Right kidney (tissue), 1 donor: ENCODE results near the gene CREB1.
"Not testable (repeated sequence)": the region's sequence is repeated elsewhere in the genome, so short reads cannot be mapped to it uniquely, and the experiment has no call there.

Experiments
- DNase-seq: peaks from one replicate; pipeline ENCODE4 v3.0.0-alpha.2; 2016

The CREB1 gene

DNA sequence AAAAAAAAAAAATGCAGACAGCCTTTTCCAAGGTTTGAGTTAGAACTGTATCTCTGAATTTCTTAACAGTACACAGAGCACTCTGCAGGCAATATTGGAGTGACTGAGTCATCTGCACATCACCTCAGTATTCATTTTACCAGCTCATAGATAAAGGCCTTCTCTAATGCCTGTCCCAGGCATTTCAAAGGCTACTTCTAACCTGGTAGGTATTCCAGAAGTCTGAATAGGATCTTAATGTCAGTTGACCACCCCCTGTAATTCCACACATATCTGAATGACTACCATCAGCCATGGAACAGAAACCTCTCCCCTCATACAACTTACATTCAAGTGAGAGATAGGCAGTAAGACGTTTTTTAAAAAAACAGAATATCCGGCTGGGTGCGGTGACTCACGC is 86.4 kb downstream of the CREB1 start:
- DNase-seq = no peak

DNA sequence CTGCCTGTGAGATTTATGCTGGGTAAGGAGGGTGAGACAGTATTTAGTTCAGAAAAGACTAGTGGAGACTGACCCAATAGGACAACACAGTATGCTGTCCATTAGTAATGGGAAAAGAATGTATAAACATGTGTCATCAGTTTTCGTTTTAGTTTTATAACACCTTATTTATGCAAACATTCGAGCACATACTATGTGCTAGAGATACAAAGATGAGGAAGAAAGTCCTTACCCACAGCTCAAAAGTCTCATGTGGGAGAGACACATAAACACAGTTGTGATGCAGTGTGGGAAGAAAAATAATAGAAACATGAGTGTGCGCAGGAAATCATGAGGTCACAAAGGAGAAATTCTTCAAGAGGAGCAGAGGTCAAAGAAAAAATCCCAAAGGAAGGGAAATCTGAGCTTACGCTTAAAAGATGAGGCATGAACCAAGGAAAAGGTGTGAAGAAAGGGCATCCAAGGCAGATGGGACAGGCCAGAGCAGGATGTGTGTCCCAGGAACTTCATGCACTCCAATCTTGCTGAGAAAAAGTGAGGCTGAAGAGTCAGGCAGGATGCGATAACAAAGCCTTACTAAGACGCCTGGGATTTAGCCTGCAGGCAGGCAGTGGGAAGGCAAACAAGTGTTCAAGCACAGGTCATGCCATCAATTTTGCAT is 87.4 kb downstream of the CREB1 start:
- DNase-seq = no peak

DNA sequence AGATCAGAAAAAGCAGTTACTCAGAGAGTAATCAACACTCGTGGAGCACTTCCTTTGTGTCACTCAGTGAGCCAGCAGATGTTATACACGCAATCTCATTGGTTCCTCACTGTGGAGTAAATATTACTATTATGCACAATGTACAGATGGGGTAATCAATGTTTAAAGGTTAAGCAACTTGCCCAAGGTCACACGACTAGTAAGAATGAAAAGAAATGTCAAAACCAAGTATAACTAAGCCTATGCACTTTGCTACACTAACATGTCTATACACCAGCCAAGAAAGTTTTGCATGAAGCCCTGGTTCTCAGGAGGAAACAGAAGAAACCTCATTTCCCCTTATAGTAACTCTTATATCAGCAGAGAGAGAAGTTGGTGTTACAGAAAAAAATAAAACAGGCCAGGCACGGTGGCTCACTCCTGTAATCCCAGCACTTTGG is 90.0 kb downstream of the CREB1 start:
- no peak for DNase-seq

DNA sequence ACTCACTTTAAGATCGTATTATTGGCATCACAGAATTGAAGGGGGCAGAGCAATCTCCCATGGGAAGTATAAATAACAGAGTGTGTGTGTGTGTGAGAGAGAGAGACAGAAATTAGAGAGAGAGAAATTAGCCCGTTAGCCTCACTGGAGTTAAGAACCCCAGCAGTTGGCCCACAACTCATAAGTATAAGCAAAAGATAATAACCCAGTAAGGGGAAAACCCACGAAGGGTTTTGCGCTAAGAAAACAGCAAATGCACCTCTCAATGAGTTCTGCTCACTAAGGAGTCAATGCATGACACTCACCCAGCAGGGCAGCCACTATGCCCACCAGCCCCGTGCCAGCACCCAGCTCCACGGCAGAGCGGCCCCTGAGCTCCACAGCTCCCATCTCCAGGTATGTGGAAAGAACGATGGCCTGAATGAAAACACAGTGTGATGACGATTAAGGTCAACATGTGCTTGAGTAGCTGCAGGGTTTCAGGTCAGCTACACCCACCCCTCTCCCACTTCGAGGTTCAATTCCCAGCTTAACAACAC is 91.8 kb downstream of the CREB1 start:
- no peak for DNase-seq

DNA sequence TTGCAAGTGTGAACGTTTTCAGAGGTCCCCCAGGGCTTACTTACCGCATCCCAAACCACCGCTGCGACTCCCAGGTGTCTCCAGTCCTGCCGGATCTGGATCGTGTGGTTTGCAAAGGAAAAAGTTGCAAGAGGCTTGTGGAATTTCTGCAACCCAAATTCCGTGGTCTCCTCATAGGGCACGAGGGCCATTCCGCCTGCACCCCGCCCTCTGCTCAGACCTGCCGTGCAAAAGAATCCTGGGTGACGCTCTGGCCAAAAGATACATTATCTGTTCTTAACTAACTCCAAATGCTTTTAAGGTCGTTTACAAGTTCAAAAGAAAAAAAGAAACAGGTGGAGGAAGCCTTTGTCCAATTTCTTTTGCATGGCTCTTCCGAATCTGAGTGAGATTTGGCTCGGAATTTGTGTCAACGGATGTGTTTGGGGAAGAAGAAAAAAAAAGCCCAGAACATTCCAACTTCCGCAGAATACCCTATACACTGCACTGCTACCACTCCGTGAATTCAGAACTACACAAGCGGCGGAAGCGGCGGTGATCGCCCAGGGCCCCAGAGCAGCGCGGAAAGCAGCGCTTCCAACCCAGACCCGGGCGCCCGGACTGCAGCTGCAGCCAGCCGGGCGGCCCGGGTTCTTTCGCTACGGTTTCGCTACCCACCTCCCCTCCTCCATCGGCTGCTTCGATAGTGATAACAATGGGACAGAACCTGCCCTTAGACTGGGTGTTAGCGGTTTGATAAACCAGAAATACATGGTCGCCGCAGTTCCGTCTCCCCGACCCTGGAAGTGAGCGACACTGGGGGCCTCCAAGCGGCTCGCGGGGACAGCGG is 94.6 kb downstream of the CREB1 start:
- peak; percentile 90 for DNase-seq

DNA sequence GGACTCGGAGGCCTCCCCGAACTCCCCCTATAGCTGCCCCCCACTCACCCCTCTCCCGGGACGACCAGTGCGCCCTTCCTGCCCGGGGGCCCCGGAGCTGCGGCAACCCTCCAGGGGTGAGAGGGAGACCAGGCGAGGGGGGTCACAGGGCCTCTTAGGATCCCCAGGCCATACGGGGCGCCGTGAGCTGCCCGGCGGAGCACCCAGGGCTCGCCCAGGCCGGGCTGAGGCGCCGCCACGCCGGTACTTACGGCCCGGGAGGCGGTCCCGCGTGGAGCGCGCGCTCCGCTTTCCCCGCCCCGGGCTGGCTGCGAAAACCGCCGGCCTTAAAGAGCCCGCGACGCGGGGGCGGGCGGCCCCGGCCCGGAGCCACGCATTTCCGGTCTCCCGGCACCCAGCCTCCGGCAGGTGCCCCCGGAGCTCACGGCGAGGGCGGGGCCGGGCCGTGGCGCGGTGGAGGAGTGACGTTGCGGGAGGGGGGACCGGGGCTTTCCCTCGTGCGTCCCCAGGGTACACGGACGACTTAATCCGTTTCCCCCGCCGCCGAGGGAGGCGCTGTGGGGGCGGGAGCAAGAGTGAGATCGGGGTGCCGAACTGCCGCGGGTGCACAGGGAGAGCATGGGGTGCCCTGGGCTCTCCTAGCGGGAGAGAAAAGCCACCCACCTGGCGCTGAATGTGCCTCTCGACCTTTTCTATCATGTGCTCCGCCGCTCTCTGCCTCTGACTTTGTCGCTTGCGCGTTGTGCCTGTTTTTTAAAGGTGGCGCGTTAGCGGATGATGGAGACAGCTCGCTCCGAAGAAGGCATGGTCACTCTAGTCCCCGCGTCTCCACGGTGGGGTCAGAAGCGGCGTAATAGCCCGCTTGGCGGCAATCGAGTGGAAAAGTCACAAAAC is 95.5 kb downstream of the CREB1 start, which contains the start of gene METTL21A:
TSS of gene METTL21A (minus strand) at position 381 of the 894 bp plus-strand sequence. CDS start 1,019 bp downstream, outside the sequence.
- peak; percentile 94 for DNase-seq

DNA sequence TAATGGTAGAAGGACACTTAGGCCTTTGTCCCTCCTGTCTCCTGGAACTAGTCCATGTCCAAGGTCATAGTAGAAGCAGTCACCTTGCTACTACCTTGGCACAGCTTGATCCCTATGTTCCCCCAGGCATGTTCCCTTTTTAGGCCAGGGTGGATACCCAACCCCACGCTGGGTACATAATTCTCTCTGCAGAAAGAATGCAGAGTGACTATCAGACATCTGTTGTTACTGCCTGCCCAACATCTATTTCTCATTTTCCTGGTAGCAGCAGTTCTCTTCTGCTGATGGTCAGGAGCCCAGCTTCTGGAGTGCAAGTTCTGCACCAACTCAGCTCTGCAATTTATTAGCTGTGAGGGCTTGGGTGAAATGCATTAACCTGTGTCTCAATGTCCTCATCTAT is 99.8 kb downstream of the CREB1 start:
- no peak for DNase-seq

DNA sequence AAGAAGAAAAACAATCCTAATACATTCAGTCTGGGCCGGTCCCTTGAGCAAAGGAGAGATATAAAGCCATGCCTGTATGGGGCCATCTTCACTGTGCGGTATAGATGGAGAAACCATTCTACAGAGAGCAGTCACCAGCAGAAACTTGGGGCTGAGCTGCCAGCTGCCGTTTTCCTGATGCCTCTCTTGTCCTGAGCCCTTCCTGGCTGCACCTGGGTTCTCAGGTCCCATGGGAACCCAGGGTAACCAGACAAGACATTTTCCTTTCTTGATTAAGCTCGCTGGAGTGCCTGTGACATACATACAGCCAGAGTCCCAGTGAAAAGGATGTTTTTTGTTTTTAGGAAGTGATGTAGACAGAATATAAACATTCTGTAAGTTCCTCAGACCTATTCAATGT is 100.7 kb downstream of the CREB1 start:
- DNase-seq = no peak

DNA sequence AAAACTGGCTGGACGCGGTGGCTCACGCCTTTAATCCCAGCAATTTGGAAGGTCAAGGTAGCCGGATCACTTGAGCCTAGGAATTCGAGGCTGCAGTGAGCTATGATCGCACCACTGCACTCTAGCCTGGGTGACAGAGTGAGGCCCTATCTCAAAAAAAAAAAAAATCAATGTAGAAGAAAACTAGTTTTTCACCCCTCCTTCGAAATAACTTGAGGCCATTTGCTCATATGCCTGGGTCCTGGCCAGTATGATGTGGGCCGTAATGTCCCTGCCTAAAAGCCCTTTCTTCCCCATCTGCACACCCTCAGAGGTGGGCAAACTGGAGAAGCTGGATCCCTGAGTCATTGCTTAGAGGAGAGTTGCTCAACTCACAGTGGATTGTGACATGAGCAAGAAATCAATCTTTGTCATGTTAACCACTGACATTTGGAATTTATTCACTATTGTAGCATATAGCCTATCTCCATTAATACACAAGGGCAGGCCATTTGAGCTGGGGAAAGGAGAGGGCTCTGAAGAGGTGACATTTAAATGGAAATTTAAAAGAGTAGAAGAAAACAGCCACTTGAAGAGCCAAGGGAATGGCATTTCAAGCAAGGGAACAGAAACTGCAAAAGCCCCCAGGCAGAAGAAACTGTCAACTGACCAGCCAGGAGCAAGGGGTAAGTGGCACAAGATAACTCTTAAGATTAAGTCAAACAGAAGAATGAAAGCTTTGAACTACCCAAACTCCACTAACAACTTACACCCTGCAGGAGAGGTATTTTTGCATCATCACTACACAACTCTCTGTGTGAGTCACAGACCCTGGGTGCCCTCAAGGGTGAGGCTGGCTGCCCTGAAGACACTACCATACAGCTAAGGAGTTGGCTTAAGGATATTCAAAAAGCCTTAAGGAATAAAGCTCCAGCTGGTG is 103.1 kb downstream of the CREB1 start:
- no peak for DNase-seq

DNA sequence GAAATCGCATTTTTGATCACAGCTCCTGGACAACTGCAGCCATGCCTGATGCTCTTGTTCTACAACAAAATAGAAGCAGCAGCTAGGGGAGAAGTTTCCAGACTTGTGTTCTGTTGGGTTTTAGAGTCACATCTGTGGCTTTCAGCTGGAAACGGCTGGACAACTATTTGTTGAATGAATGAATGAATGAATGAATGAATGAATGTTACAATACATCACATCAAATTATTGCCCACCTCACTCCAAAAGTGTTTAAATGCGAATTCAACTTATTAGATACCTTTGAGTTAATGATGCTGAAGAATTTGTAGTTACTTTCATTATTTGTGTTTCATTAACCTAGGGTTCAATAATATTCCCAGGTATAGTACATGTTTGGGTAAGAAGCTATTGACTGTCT is 103.9 kb downstream of the CREB1 start:
- no peak for DNase-seq

DNA sequence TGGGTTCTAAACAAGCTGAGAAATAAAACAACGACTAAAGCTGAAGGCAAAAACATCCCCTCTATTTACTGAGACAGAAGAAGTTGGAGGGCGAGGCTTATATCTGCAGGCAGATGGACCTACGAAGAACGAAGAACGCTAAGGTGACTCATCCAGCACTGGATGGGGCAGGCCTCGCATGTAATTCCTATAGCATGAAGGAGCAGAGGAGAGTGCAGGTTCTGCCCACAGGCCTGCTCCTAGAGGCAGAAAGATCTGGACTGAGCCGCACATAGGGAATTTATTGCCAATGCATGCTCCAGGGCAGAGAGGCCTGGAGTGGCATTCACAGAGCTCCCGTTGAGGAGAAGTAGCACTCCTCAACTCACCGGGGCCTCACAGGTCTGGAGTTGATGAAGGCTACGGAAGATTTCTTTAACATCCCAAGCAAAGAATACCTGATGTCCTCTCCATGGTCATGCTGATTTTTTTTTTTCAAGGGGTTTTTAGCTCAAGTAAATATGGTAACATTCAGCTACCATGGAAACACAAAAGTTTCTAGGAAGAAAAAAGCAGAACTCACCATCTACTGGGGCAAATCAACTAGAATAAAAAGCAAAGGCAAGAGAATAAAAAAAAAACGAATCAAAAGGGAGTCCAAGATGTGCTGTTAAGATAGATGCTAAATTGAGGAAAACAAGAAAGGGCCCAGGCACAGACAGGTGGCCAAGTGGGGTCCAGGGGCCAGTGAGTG is 105.9 kb downstream of the CREB1 start:
- no peak for DNase-seq

DNA sequence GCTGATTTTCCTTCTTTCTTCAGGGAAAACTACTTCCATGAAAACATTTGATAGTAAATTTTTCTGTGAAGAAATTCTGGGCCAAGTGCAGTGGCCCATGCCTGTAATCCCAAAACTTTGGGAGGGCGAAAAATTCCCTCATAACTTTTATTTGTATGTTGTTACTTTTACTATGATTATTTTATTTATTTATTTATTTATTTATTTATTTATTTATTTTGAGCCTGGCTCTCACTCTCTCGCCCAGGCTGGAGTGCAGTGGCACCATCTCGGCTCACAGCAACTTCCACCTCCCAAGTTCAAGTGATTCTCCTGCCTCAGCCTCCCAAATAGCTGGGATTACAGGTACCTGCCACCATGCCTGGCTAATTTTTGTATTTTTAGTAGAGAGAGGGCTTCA is 109.5 kb downstream of the CREB1 start:
- not testable (repeated sequence) for DNase-seq

DNA sequence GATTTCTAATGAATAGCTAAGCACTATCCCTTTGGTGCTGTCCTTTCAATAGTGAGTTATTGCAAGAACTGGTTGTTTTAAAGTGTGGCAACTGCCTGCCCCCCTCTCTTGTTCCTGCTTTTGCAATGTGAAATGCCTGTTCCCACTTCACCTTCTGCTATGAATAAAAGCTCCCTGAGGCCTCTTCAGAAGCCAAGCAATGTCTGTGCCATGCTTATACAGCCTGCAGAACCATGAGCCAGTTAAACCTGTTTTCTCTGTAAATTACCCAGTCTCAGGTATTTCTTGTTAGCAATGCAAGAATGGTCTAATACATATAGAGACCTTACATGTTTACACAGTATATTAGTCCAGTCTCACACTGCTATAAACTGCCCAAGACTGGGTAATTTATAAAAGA is 110.4 kb downstream of the CREB1 start:
- no peak for DNase-seq

DNA sequence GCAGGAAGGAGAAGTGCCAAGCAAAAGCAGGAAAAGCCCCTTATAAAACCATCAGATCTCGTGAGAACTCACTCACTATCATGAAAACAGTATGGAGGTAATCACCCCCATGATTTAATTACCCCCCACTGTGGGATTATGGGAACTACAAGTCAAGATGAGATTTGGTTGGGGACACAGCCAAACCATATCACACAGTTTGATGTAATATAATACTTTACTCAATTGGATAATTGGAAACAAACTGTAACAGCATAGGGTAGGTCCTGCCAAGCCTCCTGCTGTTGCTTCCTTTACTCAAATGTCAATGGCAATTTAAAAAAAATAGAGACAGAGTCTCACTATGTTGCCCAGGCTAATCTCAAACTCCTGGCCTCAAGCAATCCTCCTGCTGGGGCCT is 110.9 kb downstream of the CREB1 start:
- DNase-seq = no peak

DNA sequence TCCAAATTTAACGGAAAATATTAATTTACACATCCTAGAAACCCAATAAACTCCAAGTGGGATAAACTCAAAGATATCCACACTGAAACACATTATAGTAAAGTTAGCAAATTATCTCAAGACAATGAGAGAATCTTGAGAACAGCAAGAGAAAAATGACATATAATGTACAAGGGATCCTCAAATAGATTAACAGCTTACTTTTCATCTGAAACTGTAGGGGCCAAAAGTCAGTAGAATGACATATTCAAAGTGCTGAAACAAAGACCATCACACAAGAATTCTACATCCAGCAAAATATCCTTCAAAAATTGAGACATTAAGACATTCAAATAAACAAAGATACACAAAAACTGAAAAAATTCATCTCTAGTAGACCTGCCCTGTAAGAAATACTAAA is 114.1 kb downstream of the CREB1 start:
- DNase-seq = no peak

DNA sequence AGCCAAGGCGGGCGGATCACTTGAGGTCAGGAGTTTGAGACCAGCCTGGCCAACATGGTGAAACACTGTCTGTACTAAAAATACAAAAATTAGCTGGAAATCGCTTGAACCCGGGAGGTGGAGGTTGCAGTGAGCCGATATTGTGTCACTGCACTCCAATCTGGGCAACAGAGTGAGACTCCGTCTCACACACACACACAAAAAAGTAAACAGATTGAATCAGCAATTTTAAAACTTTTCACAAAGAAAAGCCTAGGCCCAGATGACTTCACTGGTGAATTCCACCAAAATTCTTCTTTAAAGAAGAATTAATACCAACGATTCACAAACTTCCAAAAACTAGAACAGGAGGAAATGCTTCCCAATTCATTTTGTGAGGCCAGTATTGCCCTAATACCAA is 116.8 kb downstream of the CREB1 start:
- DNase-seq = not testable (repeated sequence)
